ENCODE results near the gene ABHD15.

Gene ABHD15
- 27.0 to 50.6 (median 31.0) reads per million in 3 donors for total RNA-seq

- Histone ChIP-seq H3K4me1 (ENCODE audit: control insufficient read depth, insufficient read depth, low read length, poor library complexity, severe bottlenecking) (peaks cover 26% of the 10 kb centered on the region), H3K36me3 (ENCODE audit: control insufficient read depth, insufficient read depth, low read length) (no peaks in the 10 kb centered on the region), H3K9me3 (ENCODE audit: control insufficient read depth, low read length) (no peaks in the 10 kb centered on the region), H3K27ac (ENCODE audit: insufficient read depth, low read length, poor library complexity, severe bottlenecking) (peak within 1 kb of the TSS; percentile 72), H3K4me3 (ENCODE audit: insufficient read depth, low read depth, low read length, poor library complexity, severe bottlenecking) (peak within 1 kb of the TSS; percentile 73), H3K27me3 (replicated peaks; ENCODE audit: control insufficient read depth, insufficient read depth, low read length, poor library complexity, severe bottlenecking) (no peaks in the 10 kb centered on the region)
- DNase-seq = peak; percentile 40 to 53 (median 50)
Measured at GRCh38 chr17:29566473-29567303, at the start of gene ABHD15. ABHD15 (minus strand) TSS chr17:29567037; CDS start chr17:29566966, 71 bp downstream.

DNA sequence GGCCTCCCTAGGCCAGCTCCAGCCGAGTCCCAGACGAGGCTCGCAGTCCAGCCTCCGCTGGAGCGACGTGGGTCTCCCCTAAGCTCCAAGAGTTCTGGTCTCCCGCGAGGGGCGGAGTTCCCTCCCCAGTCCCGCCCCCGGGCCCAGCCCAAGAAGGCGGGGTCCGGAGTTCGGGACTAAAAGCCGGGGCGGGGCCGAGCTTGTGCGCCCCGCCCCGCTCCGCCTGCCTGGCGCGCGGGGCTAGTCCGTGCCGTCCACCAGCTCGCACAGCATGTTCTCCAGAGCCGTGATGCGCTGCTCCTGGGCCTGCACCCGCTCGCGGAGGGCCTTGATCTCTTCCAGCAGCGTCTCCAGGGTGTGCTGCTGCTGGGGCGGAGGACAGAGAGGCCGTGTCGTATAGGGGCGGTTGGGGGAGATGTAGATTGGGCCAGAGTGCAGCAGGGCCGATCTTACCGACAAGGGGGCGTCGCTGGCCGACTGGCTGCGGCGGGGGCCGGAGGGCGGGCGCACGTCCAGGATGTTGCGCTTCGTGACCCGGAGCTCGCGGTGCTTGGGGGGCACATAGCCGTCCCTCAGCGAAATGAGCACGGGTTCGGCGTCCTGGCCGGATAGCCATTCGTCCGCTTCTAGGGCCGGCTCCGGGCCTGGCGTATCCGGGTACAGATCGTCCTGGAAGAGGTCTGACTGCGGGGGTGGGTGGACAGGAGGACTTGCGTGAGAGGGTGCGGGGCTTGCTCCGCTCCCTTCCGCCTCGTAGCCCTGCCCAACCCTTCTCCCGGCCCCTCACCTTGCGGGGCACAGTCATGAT is 48.9 kb upstream of the ABHD15 start:
- Histone ChIP-seq H3K4me3 (ENCODE audit: insufficient read depth, low read depth, low read length, poor library complexity, severe bottlenecking) (peak overlapping the region; percentile 68), H3K4me1 (ENCODE audit: control insufficient read depth, insufficient read depth, low read length, poor library complexity, severe bottlenecking) (peaks cover 57% of the 10 kb centered on the region), H3K27me3 (replicated peaks; ENCODE audit: control insufficient read depth, insufficient read depth, low read length, poor library complexity, severe bottlenecking) (no peaks in the 10 kb centered on the region), H3K36me3 (ENCODE audit: control insufficient read depth, insufficient read depth, low read length) (no peaks in the 10 kb centered on the region), H3K27ac (ENCODE audit: insufficient read depth, low read length, poor library complexity, severe bottlenecking) (peak overlapping the region; percentile 60), H3K9me3 (ENCODE audit: control insufficient read depth, low read length) (no peaks in the 10 kb centered on the region)
- DNase-seq = peak; percentile 82 to 85 (median 83)

DNA sequence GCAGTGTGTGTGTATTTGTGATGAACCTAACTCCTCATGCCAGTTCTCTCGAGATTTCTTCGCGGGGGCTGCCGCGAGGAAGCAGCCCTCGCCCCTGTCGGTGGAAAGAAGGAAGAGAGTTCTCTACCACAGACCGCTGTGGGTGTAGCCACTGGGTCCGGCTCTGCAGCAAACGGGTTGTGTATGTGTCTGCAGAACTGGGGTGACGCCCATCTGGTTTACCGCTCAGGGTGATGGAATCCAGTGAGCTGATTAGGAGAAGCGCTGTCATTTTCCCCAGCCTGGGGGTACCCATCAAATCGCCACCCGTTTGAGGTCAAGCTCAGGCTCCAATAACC is 48.2 kb upstream of the ABHD15 start:
- Histone ChIP-seq H3K27ac (ENCODE audit: insufficient read depth, low read length, poor library complexity, severe bottlenecking) (peak overlapping the region; percentile 60), H3K36me3 (ENCODE audit: control insufficient read depth, insufficient read depth, low read length) (no peaks in the 10 kb centered on the region), H3K9me3 (ENCODE audit: control insufficient read depth, low read length) (no peaks in the 10 kb centered on the region), H3K27me3 (replicated peaks; ENCODE audit: control insufficient read depth, insufficient read depth, low read length, poor library complexity, severe bottlenecking) (no peaks in the 10 kb centered on the region), H3K4me3 (ENCODE audit: insufficient read depth, low read depth, low read length, poor library complexity, severe bottlenecking) (peak overlapping the region; percentile 68), H3K4me1 (ENCODE audit: control insufficient read depth, insufficient read depth, low read length, poor library complexity, severe bottlenecking) (peaks cover 57% of the 10 kb centered on the region)
- peak; percentile 58 to 65 (median 59) for DNase-seq

GRCh38 chr17:29614349-29615047 is 47.7 kb upstream of the ABHD15 start:
- Histone ChIP-seq H3K4me3 (ENCODE audit: insufficient read depth, low read depth, low read length, poor library complexity, severe bottlenecking) (peak overlapping the region; percentile 68), H3K27me3 (replicated peaks; ENCODE audit: control insufficient read depth, insufficient read depth, low read length, poor library complexity, severe bottlenecking) (no peaks in the 10 kb centered on the region), H3K9me3 (ENCODE audit: control insufficient read depth, low read length) (no peaks in the 10 kb centered on the region), H3K36me3 (ENCODE audit: control insufficient read depth, insufficient read depth, low read length) (no peaks in the 10 kb centered on the region), H3K27ac (ENCODE audit: insufficient read depth, low read length, poor library complexity, severe bottlenecking) (no peak overlapping the region), H3K4me1 (ENCODE audit: control insufficient read depth, insufficient read depth, low read length, poor library complexity, severe bottlenecking) (peaks cover 57% of the 10 kb centered on the region)
- DNase-seq = no peak

GRCh38 chr17:29613856-29614255 is 47.0 kb upstream of the ABHD15 start:
- Histone ChIP-seq H3K27me3 (replicated peaks; ENCODE audit: control insufficient read depth, insufficient read depth, low read length, poor library complexity, severe bottlenecking) (no peaks in the 10 kb centered on the region), H3K27ac (ENCODE audit: insufficient read depth, low read length, poor library complexity, severe bottlenecking) (no peak overlapping the region), H3K36me3 (ENCODE audit: control insufficient read depth, insufficient read depth, low read length) (no peaks in the 10 kb centered on the region), H3K4me3 (ENCODE audit: insufficient read depth, low read depth, low read length, poor library complexity, severe bottlenecking) (peak overlapping the region; percentile 24), H3K9me3 (ENCODE audit: control insufficient read depth, low read length) (no peaks in the 10 kb centered on the region), H3K4me1 (ENCODE audit: control insufficient read depth, insufficient read depth, low read length, poor library complexity, severe bottlenecking) (peaks cover 57% of the 10 kb centered on the region)
- no peak for DNase-seq

- no peak overlapping the region for H3K27ac ChIP-seq (ENCODE audit: insufficient read depth, low read length, poor library complexity, severe bottlenecking)
- DNase-seq = peak; percentile 84 to 90 (median 89)
- peak overlapping the region; percentile 24 for H3K4me3 ChIP-seq (ENCODE audit: insufficient read depth, low read depth, low read length, poor library complexity, severe bottlenecking)
- H3K4me1 ChIP-seq (ENCODE audit: control insufficient read depth, insufficient read depth, low read length, poor library complexity, severe bottlenecking) = peaks cover 55% of the 10 kb centered on the region
- H3K36me3 ChIP-seq (ENCODE audit: control insufficient read depth, insufficient read depth, low read length) = no peaks in the 10 kb centered on the region
- H3K27me3 ChIP-seq (replicated peaks; ENCODE audit: control insufficient read depth, insufficient read depth, low read length, poor library complexity, severe bottlenecking) = no peaks in the 10 kb centered on the region
- no peaks in the 10 kb centered on the region for H3K9me3 ChIP-seq (ENCODE audit: control insufficient read depth, low read length)
Measured at GRCh38 chr17:29613352-29613837, 46.6 kb upstream of the ABHD15 start.

- no peak for DNase-seq
- Histone ChIP-seq H3K27ac (ENCODE audit: insufficient read depth, low read length, poor library complexity, severe bottlenecking) (no peak overlapping the region), H3K36me3 (ENCODE audit: control insufficient read depth, insufficient read depth, low read length) (no peaks in the 10 kb centered on the region), H3K9me3 (ENCODE audit: control insufficient read depth, low read length) (no peaks in the 10 kb centered on the region), H3K4me1 (ENCODE audit: control insufficient read depth, insufficient read depth, low read length, poor library complexity, severe bottlenecking) (peaks cover 48% of the 10 kb centered on the region), H3K27me3 (replicated peaks; ENCODE audit: control insufficient read depth, insufficient read depth, low read length, poor library complexity, severe bottlenecking) (no peaks in the 10 kb centered on the region), H3K4me3 (ENCODE audit: insufficient read depth, low read depth, low read length, poor library complexity, severe bottlenecking) (peak overlapping the region; percentile 24)
Measured at GRCh38 chr17:29612404-29613280, 45.8 kb upstream of the ABHD15 start.

DNA sequence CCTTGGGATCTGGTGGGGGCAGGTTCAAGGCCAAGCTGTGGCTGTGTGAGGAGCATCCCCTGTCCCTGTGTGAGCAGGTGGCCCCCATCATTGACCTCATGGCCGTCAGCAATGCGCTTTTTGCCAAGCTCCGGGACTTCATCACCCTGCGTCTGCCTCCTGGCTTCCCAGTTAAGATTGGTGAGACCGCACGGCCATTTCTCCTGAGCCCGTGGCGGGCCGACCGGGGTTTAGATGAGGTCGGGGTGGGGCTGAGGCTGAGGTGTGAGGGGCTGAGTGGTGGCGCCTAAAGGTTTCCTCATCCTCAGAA is 45.2 kb upstream of the ABHD15 start:
- Histone ChIP-seq H3K36me3 (ENCODE audit: control insufficient read depth, insufficient read depth, low read length) (no peaks in the 10 kb centered on the region), H3K27ac (ENCODE audit: insufficient read depth, low read length, poor library complexity, severe bottlenecking) (no peak overlapping the region), H3K27me3 (replicated peaks; ENCODE audit: control insufficient read depth, insufficient read depth, low read length, poor library complexity, severe bottlenecking) (no peaks in the 10 kb centered on the region), H3K4me1 (ENCODE audit: control insufficient read depth, insufficient read depth, low read length, poor library complexity, severe bottlenecking) (peaks cover 42% of the 10 kb centered on the region), H3K4me3 (ENCODE audit: insufficient read depth, low read depth, low read length, poor library complexity, severe bottlenecking) (no peak overlapping the region), H3K9me3 (ENCODE audit: control insufficient read depth, low read length) (no peaks in the 10 kb centered on the region)
- DNase-seq = no peak

GRCh38 chr17:29611351-29612093 is 44.7 kb upstream of the ABHD15 start:
- Histone ChIP-seq H3K36me3 (ENCODE audit: control insufficient read depth, insufficient read depth, low read length) (no peaks in the 10 kb centered on the region), H3K27me3 (replicated peaks; ENCODE audit: control insufficient read depth, insufficient read depth, low read length, poor library complexity, severe bottlenecking) (no peaks in the 10 kb centered on the region), H3K9me3 (ENCODE audit: control insufficient read depth, low read length) (no peaks in the 10 kb centered on the region), H3K4me3 (ENCODE audit: insufficient read depth, low read depth, low read length, poor library complexity, severe bottlenecking) (no peak overlapping the region), H3K4me1 (ENCODE audit: control insufficient read depth, insufficient read depth, low read length, poor library complexity, severe bottlenecking) (peaks cover 37% of the 10 kb centered on the region), H3K27ac (ENCODE audit: insufficient read depth, low read length, poor library complexity, severe bottlenecking) (no peak overlapping the region)
- DNase-seq = no peak
